GM11168 (cell line): Measurements from ENCODE around the gene SRGAP1.

ENCODE experiments used
- in situ Hi-C: fragments of 300-500 bp; cut with MboI; formaldehyde crosslinking; loops from one replicate; pipeline ENCODE4 v1.12.0; 2022; ENCODE audit warnings: low sequenced_read_pairs; ENCODE audit not compliant: unreplicated experiment

SRGAP1 gene

DNA sequence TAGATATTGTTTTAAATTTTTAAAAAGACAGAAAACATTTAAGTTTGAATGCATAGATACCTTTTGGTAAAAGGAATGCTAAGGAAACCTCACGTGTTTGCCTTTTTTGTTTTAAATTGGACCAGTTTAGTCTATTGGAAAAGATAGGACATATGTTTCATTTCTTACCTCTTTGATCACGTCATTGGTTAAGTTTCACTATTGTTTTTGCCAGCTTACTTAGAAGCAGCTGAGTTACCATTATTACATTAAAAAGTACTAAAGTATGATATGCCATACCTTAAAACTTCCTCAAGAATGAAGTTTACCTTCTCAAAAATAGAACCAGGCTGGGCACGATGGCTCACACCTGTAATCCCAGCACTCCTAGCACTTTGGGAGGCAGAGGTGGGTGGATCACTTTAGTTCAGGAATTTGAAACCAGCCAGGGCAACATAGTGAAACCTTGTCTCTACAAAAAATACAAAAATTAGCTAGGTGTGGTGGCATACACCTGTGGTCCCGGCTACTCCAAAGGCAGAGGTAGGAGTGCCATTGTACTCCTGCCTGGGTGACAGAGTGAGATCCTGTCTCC lies 54.4 kb downstream of the SRGAP1 start:
- in situ Hi-C loops: no loop called here

DNA sequence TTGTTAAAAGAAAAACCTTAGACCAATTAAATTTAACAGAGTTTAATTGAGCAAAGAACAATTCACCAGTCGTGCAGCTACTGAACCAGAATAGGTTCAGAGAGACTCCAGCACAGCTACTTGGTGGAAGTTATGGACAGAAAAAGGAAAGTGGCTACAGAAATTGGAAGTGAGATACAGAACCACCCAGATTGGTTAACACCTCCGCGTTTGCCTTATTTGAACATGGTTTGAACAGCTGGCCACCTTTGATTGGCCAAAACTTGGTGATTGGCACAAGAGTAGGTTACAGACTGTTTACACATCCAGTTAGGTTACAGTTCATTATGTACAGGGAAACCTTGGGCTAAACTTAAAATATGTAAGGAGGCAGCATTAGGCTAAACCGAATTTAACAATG lies 54.9 kb downstream of the SRGAP1 start:
- in situ Hi-C loops: no loop called here

DNA sequence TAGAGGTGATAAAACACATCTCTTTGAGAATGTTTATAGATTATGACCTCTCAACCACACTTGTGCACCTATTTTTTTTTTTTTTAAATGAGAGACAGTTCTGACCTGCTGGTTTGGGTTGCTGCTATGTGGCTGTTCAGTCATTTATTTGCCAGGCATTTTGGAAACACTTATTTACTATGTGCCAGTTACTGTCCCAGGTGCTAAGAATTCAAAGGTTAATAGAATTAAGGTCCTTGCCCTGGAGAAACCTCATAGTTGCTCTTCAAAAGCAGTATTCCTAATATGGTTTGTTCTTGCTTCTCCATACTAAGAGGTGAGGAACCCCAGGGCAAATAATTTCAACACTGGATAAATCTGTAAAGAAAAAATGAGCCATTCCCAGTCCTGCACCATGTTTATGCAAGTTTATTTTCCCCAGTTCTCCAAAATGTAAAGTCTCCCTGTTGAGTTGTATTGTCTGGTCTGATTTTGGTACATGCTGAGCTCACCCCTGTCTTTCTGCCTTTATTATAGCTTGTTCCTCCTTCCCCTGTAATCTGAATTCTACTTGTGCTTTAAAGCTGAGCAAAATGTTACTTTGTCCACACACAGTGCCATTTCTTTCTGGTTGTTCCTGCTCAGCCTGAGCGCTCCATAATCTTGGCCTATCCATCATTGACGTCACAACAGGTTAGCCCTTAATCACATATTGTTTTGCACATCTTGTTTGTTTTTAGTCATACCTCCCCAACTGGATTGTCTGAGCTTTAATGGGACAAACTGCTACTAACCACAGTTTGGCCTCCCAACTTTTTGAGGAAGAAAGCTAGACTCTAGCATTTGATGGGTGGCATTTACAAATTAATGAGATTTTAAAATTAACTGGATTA lies 56.7 kb downstream of the SRGAP1 start:
- in situ Hi-C loops: no loop called here

DNA sequence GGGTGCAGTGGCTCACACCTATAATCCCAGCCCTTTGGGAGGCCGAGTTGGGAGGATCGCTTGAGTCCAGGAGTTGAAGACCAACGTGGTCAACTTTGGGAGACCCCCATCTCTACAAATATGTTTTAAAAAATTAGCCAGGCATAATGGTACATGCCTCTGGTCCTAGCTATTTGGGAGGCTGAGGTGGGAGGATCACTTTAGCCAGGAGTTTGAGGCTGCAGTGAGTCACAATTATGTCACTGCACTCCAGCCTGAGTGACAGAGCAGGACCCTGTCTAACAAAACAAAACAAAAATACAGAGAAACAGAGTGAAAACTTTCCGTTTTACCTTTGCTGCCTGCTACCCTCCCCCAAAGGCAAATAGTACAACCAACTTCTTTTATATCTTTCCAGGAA lies 60.2 kb downstream of the SRGAP1 start:
- in situ Hi-C loops: no loop called here

DNA sequence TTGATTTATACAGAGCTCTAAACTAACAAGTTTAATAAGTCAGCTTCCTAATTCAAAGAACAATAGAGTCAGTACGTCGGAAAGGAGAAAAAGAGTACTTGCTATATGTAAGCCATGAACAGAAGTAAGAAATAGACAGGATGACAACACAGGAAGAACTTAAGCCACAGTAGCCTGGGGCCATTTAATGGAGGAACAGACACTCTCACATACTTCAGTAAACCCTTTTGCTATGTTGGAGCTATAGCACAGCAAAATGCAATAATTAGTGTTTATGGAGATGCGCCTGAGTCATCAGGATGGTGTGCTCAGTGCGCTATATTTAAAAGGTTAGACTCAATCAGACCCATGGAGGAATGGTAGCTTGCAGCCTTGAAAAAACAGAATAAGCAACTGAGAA lies 61.0 kb downstream of the SRGAP1 start:
- in situ Hi-C loops: no loop called here

DNA sequence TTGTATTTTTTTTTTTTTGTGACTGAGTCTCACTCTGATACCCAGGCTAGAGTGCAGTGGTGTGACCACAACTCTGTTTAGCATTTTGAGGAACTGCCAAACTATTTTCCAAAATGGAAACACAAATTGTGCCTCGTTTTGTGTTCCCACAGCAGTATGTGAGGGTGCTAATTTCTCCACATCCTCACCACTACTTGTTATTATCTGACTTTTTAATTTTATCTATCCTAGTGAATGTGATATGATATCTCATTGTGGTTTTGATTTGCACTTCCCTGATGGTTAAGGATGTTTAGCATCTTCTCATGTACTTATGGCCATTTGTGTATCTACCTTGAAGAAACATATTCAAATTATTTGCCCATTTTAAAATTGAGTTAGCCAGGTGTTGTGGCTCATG lies 62.4 kb downstream of the SRGAP1 start:
- in situ Hi-C loops: no loop called here

DNA sequence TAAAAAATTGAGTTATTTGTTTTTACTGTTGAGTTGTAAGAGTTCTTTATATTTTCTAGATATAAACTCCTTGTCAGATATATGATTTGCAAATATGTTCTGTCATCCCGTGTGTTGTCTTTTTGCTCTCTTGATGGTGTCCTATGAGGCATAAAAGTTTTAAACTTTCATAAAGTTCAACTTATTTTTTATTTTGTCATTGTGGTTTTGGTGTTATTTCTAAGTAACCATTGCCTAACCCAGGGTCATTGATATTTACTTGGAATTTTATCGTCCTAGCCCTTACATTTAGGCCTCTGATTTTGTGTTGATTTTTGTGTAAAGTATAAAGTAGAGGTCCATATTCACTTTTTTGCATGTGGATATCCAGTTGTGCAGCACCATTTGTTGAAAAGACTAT lies 63.1 kb downstream of the SRGAP1 start:
- in situ Hi-C loops: no loop called here

DNA sequence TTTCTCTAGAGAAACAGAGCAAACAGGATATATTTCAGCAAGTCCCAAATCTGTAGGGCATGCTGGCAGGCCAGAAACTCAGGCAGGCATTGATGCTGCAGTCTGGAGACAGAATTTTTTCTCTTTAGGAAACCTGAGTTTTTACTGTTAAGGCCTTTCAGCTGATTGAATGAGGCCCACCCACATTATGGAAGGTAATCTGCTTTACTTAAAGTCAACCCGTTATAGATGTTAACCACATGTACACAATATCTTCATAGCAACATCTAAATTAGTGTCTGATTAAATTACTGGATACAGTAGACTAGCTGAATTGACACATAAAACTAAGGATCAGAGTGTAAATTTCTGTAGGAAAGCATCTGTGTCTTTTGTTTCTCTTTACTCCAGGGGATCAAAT lies 65.2 kb downstream of the SRGAP1 start:
- in situ Hi-C loops: no loop called here

DNA sequence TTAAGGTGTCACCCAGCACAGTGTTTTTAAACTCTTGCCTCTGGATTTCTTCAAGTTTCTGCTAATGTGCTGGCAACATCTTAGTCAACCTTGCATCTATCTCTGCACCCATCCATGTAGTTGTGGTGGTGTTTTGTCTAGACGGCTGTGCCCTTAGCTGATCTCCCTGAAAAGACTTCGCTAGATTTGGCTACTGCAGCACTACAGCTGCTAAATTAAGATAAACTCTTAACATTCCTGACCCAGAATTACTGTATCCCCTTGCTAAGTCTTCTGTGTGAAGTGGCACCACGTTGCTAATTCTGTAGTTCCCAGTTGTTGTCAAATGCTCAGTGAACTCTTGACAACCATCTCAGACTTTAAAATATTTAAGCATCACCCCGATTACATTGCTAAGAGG lies 66.8 kb downstream of the SRGAP1 start:
- in situ Hi-C loops: no loop called here

DNA sequence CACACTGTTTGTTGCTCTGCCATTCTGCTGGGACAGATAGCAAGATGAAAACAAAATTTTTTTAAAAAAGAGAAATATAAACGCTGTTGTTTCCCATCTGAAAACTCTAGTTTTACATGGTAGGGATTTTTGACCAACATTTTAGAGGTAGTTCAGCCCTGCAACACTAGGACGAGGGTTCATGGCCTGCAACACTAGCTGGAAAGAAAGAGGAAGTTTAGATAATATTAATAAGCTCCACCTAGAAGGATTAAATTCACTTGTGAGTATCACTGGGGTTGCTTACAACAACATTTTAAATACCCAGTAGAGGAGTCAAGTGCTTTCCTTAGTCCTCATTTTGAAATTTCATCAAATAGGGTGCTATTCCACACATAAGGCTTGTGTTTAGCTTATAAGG lies 68.2 kb downstream of the SRGAP1 start:
- in situ Hi-C loops: no loop called here

DNA sequence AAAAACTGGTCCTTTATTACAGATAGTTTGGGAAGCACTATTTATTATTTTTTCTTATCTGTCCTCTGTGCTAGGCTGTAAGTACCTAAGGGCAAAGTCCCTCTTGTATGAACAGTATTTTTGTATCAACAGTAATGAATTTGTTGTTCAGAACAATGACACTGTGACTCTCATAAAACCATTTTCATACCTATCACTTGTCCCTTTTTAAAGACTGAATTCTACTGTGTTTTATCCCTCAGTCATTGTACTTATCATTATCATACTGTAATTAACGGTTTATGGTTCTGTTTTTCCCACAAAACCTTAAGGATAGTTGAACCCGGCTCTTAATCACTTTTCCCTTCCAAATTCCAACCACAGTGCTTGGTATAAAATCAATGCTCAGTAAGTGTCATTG lies 69.4 kb downstream of the SRGAP1 start:
- in situ Hi-C loops: no loop called here

DNA sequence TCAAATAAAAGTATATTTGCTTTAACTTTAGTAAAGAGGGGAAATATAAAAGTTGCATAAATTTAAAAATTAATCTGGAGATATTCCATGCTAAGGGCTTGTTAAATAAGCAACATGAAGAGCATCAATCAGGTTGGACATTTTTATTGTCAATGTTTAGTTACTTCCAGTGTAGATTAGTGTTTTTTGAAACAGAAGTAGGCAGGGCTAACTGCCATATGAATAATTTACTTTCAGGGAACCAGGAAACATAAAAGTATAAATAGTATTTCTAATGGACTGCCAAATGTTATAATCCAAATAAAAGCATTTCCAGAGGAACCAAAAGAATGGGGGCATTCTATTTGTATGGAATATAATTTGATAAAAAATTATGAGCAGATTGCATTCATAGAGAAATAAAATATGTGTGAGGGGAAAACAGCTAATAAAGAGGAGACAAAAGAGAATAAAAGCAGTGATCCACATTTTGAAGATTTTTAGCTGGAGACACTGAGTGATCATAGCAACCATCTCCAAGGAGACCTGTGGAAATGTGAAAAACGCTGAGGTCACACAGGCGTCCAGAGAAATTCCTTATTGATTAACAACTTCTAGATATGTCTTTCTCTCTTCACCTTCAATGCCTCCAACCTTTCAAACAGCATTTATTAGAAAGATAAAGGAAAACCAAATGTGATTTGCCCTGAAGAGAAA lies 70.8 kb downstream of the SRGAP1 start:
- in situ Hi-C loops: no loop called here

DNA sequence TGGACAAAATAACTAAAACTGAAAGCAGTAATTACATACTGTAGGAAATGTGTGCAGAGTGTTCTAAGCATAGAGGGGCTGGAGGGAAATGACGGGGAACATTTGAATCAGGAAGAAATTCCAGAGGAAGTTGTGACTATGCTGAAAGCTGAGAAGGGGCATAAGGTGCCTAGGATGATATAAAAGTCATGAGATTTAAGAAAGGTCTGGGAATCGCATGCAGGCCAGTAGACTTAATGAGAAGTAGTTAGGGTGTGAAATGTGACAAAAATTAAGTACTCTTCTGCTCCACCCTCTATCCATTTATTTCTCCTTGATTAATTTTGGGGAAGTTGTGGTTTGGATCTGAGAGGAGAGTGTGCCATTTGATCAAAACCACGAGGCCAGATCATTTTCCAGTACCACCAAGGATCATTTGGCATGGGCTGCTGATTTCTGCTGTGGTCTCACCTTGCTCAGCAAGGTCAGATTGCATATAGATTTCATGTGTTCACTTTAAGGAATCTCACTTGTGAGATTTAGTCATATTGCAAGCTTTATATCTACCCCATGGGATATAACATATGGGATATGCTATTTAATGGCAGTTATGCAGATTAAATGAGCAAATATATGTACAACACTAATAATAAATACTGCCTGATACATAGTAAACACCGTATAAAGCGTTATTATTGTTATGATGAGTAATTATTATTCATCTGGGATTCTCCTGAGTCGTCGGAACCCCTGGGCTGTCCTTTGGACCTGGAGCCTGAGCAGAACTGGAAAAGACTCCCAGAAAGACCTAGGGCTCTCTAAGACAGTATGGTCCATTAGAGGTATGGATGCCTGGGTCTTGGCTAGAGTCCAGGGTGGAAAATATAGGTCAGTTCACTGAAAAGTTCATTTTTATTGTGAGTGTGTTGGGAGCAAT lies 72.3 kb downstream of the SRGAP1 start:
- in situ Hi-C loops: no loop called here

DNA sequence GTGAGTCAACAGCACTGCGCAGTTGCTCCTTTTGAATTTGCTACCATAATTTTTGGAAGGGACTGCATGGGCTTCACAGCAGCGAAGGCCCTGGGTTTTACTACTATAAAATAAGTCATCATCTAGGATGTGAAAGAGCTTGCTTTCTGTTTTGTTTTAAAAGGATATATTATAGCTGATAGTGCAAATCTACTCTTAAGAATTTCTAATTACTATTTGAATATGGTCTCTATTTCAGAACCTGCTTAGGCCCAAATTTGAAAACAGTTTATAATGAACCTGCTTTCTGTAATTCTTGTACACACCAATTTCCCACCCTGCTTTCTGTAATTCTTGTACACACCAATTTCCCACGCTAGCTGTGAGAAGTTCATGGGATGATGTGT lies 73.0 kb downstream of the SRGAP1 start:
- in situ Hi-C loops: no loop called here

DNA sequence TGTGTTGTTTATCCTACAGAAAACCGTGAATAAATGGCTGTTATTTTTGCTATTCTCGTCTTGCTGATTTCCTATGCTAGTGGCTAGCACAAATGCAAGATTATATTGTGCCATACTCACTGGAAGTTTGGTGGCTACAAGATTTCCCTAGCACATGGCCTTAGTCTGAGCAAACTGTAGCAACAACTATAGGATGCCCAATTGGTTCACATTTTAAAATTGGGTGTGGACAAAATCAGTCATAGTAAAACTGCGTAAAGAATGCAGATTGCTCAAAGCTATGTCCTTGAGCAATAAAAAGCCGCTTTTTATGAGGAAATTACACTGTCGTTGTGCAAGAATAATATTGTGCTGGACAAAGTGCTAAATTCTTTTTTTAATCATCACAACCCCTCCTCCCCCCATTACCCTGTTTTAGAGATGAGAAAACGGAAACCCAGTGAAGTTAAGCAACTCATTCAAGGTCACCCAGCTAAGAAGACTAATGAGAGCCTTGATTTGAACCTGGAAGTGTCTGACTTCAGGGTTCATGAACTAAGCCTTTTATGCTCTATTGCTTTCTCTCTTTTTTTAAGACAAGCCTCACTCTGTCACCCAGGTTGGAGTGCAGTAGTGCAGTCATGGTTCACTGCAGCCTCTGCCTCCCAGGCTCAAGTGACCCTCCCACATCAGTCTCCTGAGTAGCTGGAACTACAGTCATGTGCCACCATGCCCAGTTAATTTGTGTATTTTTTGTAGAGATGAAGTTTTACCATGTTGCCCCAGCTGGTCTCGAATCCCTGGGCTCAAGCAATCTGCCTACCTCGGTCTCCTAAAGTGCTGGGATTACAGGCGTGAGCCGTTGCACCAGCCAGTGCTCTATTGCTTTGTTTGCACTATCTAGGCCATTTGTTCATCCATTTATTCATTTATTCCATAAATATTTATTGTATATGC lies 73.6 kb downstream of the SRGAP1 start:
- in situ Hi-C loops: no loop called here

DNA sequence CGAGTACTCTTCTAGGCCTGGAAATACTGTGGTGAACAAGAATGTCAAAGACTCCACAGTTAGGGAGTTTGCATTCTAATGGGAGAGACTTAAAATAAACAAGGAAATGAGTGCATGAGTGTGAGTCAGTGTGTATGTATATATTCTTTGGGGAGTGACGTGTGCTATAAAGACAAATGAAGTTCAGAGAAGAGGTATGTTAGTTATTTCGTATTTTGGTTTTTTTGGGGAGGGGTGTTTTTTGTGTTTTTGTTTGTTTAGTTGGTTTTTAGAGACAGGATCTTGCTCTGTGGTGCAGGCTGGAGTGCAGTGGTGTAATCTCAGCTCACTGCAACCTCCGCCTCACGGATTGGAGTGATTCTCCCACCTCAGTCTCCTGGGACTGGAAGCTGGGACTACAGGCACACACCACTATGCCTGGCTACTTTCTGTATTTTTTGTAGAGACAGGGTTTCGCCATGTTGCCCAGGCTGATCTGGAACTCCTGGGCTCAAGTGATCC lies 74.3 kb downstream of the SRGAP1 start:
- in situ Hi-C loops: no loop called here

DNA sequence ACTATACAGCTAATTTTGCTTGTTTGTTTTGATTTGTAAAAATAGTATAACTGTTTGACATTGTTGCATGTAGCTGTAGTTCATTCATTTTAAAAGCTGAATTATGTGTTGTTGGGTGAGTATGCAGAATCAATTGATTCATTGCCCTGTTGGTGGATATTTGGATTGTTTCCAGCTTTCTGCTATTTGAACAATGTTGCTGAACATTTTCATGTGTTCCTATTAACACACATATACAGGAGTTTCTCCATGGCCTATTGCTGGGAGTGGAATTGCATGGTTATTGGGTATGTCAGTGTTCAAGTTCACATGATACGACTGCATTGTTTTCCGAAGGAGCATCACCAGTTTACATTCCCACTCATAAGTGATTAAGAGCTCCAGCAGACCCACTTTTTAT lies 75.3 kb downstream of the SRGAP1 start:
- in situ Hi-C loops: no loop called here

DNA sequence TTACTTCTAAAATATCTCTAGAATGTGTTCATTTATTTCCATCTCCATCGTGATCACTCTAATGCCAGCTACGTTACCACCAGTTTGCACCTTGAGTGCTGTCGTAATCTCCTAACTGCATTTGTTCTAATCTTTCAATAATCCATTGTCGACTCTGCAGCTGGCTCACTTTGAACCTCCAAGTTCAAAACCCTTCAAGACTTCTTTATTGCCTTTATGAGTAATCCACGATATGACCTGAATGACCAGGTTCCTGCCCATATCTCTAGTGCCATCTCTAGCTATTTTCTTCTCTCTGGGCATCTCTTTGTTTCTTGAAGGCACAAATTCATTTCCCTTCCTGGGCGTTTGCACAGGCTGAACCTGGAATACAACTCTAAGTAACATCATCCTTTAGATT lies 76.7 kb downstream of the SRGAP1 start:
- in situ Hi-C loops: no loop called here

DNA sequence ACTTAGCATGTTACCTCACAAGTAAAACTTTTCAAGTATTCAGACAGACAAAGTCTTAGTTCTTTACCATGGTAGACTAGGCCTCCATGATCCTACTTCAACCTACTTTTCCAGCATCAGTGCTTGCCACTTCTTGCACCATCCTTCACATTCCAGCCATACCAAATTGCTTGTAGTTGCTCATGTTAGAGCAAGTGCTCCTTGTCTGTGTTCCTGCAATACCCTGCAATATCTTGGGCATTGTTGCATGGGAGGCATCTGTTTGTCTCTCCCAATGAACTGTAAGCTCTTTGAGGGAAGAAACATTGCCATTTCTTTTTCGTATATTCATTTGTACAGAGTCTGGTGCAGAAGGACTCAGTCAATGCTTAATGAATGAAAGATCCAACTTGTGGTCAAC lies 78.0 kb downstream of the SRGAP1 start:
- in situ Hi-C loops: no loop called here
